ENCODE results near the gene FCHSD2.

- TF ChIP-seq CTCF (IDR thresholded peaks at IDR 0.05) (no peak), POLR2A (IDR thresholded peaks at IDR 0.05) (no peak)
These were observed 129.1 kb downstream of the FCHSD2 start for GRCh38 chr11:73013021-73013420.
